GM21737 (cell line): ENCODE results near the gene TENM4.

ENCODE experiments used
- ATAC-seq: cut with Tn5 transposase; IDR thresholded peaks from one replicate; pipeline ENCODE4 v1.9.1; 2021; ENCODE audit warnings: mild to moderate bottlenecking, moderate library complexity; ENCODE audit not compliant: unreplicated experiment

Gene TENM4

GRCh38 chr11:79147731-79148130, 293.1 kb downstream of the TENM4 start:
- no peak for ATAC-seq

GRCh38 chr11:79147011-79147410, 293.8 kb downstream of the TENM4 start:
- ATAC-seq: no peak

GRCh38 chr11:79139900-79140299, 300.9 kb downstream of the TENM4 start:
- no peak for ATAC-seq

GRCh38 chr11:79129702-79130101, 311.1 kb downstream of the TENM4 start:
- no peak for ATAC-seq

GRCh38 chr11:79128291-79128690, 312.5 kb downstream of the TENM4 start:
- ATAC-seq: no peak

GRCh38 chr11:79122759-79123158, 318.1 kb downstream of the TENM4 start:
- no peak for ATAC-seq

- ATAC-seq: no peak
Observed at GRCh38 chr11:79121351-79121750, 319.5 kb downstream of the TENM4 start.

GRCh38 chr11:79119491-79120284, 321.1 kb downstream of the TENM4 start:
- no peak for ATAC-seq

GRCh38 chr11:79117488-79117887, 323.3 kb downstream of the TENM4 start:
- ATAC-seq: no peak

- no peak for ATAC-seq
Observed at GRCh38 chr11:79116600-79116999, 324.2 kb downstream of the TENM4 start.

GRCh38 chr11:79113054-79113690, 327.7 kb downstream of the TENM4 start:
- no peak for ATAC-seq

- no peak for ATAC-seq
Observed at GRCh38 chr11:79110796-79111195, 330.0 kb downstream of the TENM4 start.

GRCh38 chr11:79110321-79110720, 330.5 kb downstream of the TENM4 start:
- ATAC-seq: no peak

GRCh38 chr11:79108851-79109250, 332.0 kb downstream of the TENM4 start:
- no peak for ATAC-seq

- ATAC-seq: no peak
Observed at GRCh38 chr11:79102840-79103239, 338.0 kb downstream of the TENM4 start.

GRCh38 chr11:79101656-79102055, 339.2 kb downstream of the TENM4 start:
- no peak for ATAC-seq

- ATAC-seq: peak; percentile 89
Observed at GRCh38 chr11:79100093-79100910, 340.5 kb downstream of the TENM4 start.

GRCh38 chr11:79098146-79098545, 342.7 kb downstream of the TENM4 start:
- no peak for ATAC-seq

- ATAC-seq: no peak
Observed at GRCh38 chr11:79097246-79097875, 343.5 kb downstream of the TENM4 start.

GRCh38 chr11:79095424-79095823, 345.4 kb downstream of the TENM4 start:
- no peak for ATAC-seq

- ATAC-seq: no peak
Observed at GRCh38 chr11:79094616-79095015, 346.2 kb downstream of the TENM4 start.
